Endodermal cell (in vitro differentiated cells): ENCODE data around the gene DLGAP1. TPM values are rescaled to one million over a fixed set of nuclear protein-coding genes. Genes with fewer than 3 reads are reported as not detected.

Experiments used
- DNase-seq: peaks from one replicate; pipeline ENCODE4 v3.0.0-alpha.2; 2017
- H3K27ac ChIP-seq: 2 replicates; pipeline ENCODE4 v1.5.1; 2013; ENCODE audit warnings: mild to moderate bottlenecking, low read depth, low read length, moderate library complexity
- H3K27me3 ChIP-seq: 2 replicates; pipeline ENCODE4 v1.6.1; 2013; ENCODE audit warnings: mild to moderate bottlenecking, low read length, moderate library complexity; ENCODE audit not compliant: insufficient read depth, control insufficient read depth, poor library complexity, severe bottlenecking
- H3K36me3 ChIP-seq: 2 replicates; pipeline ENCODE4 v1.7.0; 2013; ENCODE audit warnings: mild to moderate bottlenecking, low read length, moderate library complexity; ENCODE audit not compliant: control insufficient read depth, insufficient read depth
- H3K4me1 ChIP-seq: one replicate; pipeline ENCODE4 v1.7.0; 2013; ENCODE audit warnings: low read length; ENCODE audit not compliant: control insufficient read depth, insufficient read depth
- H3K4me3 ChIP-seq: 2 replicates; pipeline ENCODE4 v1.5.1; 2013; ENCODE audit warnings: mild to moderate bottlenecking, low read length, moderate library complexity
- H3K9ac ChIP-seq: 2 replicates; pipeline ENCODE4 v1.6.1; 2013; ENCODE audit warnings: mild to moderate bottlenecking, low read length, moderate library complexity; ENCODE audit not compliant: poor library complexity, severe bottlenecking; ENCODE audit errors: extremely low read depth
- H3K9me3 ChIP-seq: 2 replicates; pipeline ENCODE4 v1.6.1; 2013; ENCODE audit warnings: mild to moderate bottlenecking, low read length, moderate library complexity; ENCODE audit not compliant: control insufficient read depth
- H3K27ac Mint-ChIP-seq: 2 replicates; pipeline ENCODE4 v1.8.0; 2020; ENCODE audit warnings: mixed read lengths
- H3K27me3 Mint-ChIP-seq: 2 replicates; pipeline ENCODE4 v1.8.0; 2021; ENCODE audit warnings: mild to moderate bottlenecking, mixed read lengths; ENCODE audit not compliant: insufficient read depth
- H3K36me3 Mint-ChIP-seq: 2 replicates; pipeline ENCODE4 v1.8.0; 2020; ENCODE audit warnings: low read depth, mixed read lengths
- H3K4me1 Mint-ChIP-seq: 2 replicates; pipeline ENCODE4 v1.8.0; 2020; ENCODE audit warnings: mixed read lengths
- H3K4me3 Mint-ChIP-seq: 2 replicates; pipeline ENCODE4 v1.8.0; 2020; ENCODE audit warnings: mild to moderate bottlenecking, moderate library complexity, mixed read lengths
- H3K9me3 Mint-ChIP-seq: 2 replicates; pipeline ENCODE4 v1.8.0; 2020; ENCODE audit warnings: mild to moderate bottlenecking, mixed read lengths
- CTCF ChIP-seq: fragments of 200-600 bp; sonication (generic); conservative IDR thresholded peaks from 2 replicates; pipeline ENCODE4 v1.5.0; 2021; ENCODE audit warnings: antibody characterized with exemption, mild to moderate bottlenecking
- WGBS, 2 experiments: methylation state at CpG; one replicate each; pipeline versions ENCODE4 v1.1.5 to v1.1.7; 2013; ENCODE audit warnings: missing lambda C conversion rate in 2 of 2, mixed read lengths in 1 of 2; ENCODE audit not compliant: insufficient coverage in 1 of 2, insufficient read length in 1 of 2; 5-methylcytosine and 5-hydroxymethylcytosine counted together
- total RNA-seq, 2 donors: library from RNA; stranded (reverse); fragmentation: NEBNext Ultra II Directional in 1 of 2; extraction: Animal tissue kit (Norgen Biotek cat#: 25700) in 1 of 2; gene quantifications; 2 replicates in 1 of 2; 3 replicates in 1 of 2; pipeline ENCODE4 v1.2.1, GENCODE V29; 2021

The DLGAP1 gene
- total RNA-seq, 2 donors from 2014 or later = 11.5 to 21.5 TPM

GRCh38 chr18:4237664-4238041 lies 217.5 kb downstream of the DLGAP1 start:
- Mint-ChIP-seq H3K27me3 (peaks cover 30% of the 10 kb centered on the region), H3K36me3 (no peaks in the 10 kb centered on the region), H3K4me1 (peaks cover 22% of the 10 kb centered on the region), H3K9me3 (no peaks in the 10 kb centered on the region), H3K27ac (no peak overlapping the region), H3K4me3 (no peak overlapping the region)
- WGBS, 2 experiments = 100% methylated on average over 1 of the region's 2 CpGs
- Histone ChIP-seq H3K27me3 (no peaks in the 10 kb centered on the region), H3K4me1 (no peaks in the 10 kb centered on the region), H3K9ac (no peak overlapping the region), H3K27ac (no peak overlapping the region), H3K4me3 (no peak overlapping the region), H3K9me3 (no peaks in the 10 kb centered on the region), H3K36me3 (peaks cover 4% of the 10 kb centered on the region)
- DNase-seq = no peak
- no peak for TF ChIP-seq CTCF

GRCh38 chr18:4236940-4237663 lies 218.0 kb downstream of the DLGAP1 start:
- H3K9ac ChIP-seq = no peak overlapping the region
- H3K27ac ChIP-seq = no peak overlapping the region
- DNase-seq = peak; percentile 51
- H3K9me3 ChIP-seq = no peaks in the 10 kb centered on the region
- WGBS, 2 experiments = 74 to 79% methylated on average over 8 to 11 of the region's 11 CpGs
- no peaks in the 10 kb centered on the region for H3K36me3 ChIP-seq
- Mint-ChIP-seq H3K4me1 (peaks cover 27% of the 10 kb centered on the region), H3K36me3 (no peaks in the 10 kb centered on the region), H3K27me3 (peaks cover 24% of the 10 kb centered on the region), H3K9me3 (no peaks in the 10 kb centered on the region), H3K4me3 (no peak overlapping the region), H3K27ac (no peak overlapping the region)
- no peaks in the 10 kb centered on the region for H3K4me1 ChIP-seq
- no peaks in the 10 kb centered on the region for H3K27me3 ChIP-seq
- no peak overlapping the region for H3K4me3 ChIP-seq
- TF ChIP-seq CTCF = no peak

GRCh38 chr18:4233468-4233867 lies 221.6 kb downstream of the DLGAP1 start:
- no peak overlapping the region for H3K27ac Mint-ChIP-seq
- Histone ChIP-seq H3K9ac (no peak overlapping the region), H3K27me3 (no peaks in the 10 kb centered on the region), H3K9me3 (peaks cover 4% of the 10 kb centered on the region), H3K4me1 (no peaks in the 10 kb centered on the region), H3K36me3 (no peaks in the 10 kb centered on the region), H3K27ac (no peak overlapping the region), H3K4me3 (no peak overlapping the region)
- 30 to 60% methylated on average over 1 to 3 of the region's 3 CpGs for WGBS, 2 experiments
- no peak for TF ChIP-seq CTCF
- H3K36me3 Mint-ChIP-seq = no peaks in the 10 kb centered on the region
- H3K4me3 Mint-ChIP-seq = no peak overlapping the region
- H3K27me3 Mint-ChIP-seq = peaks cover 9% of the 10 kb centered on the region
- H3K4me1 Mint-ChIP-seq = peaks cover 31% of the 10 kb centered on the region
- peaks cover 6% of the 10 kb centered on the region for H3K9me3 Mint-ChIP-seq
- no peak for DNase-seq
